A673 (cell line): ENCODE results near the gene NDST1. TPM values are rescaled to one million over a fixed set of nuclear protein-coding genes. Genes with fewer than 3 reads are reported as not detected.

Experiments used
- BruUV-seq: library from RNA; stranded (reverse); fragments of 400-500 nt; replicated peaks from 2 replicates; lab custom pipeline; 2021; lab: Mats Ljungman, UMichigan
- CTCF ChIA-PET: fragments of 300-600 bp; sonication (Branson Sonifier 250); formaldehyde crosslinking; loops from one replicate; lab custom pipeline; 2022; ENCODE audit warnings: antibody characterized with exemption; lab: Charles Lee
- POLR2A ChIA-PET: fragments of 300-600 bp; sonication (Branson Sonifier 250); formaldehyde crosslinking; loops from one replicate; lab custom pipeline; 2022; ENCODE audit warnings: antibody characterized with exemption; ENCODE audit not compliant: low non-redundant PET; lab: Charles Lee
- DNase-seq: peaks from one replicate; pipeline ENCODE4 v3.0.0-alpha.2; 2015; ENCODE audit warnings: low spot score
- H3K27ac ChIP-seq: fragments of 200-600 bp; sonication (generic); 2 replicates; pipeline ENCODE4 v1.5.1; 2016; ENCODE audit warnings: mixed run types, low read depth, mild to moderate bottlenecking, mixed read lengths, antibody characterized with exemption, low read length; ENCODE audit not compliant: poor library complexity, severe bottlenecking
- H3K27me3 ChIP-seq: fragments of 200-600 bp; sonication (generic); replicated peaks from 2 replicates; pipeline ENCODE4 v1.6.1; 2017; ENCODE audit warnings: mixed run types, low read depth, mild to moderate bottlenecking, mixed read lengths, antibody characterized with exemption, low read length; ENCODE audit not compliant: insufficient read depth, poor library complexity
- H3K36me3 ChIP-seq: fragments of 200-600 bp; sonication (generic); 2 replicates; pipeline ENCODE4 v1.6.1; 2016; ENCODE audit warnings: mixed run types, mild to moderate bottlenecking, mixed read lengths, antibody characterized with exemption, low read length; ENCODE audit not compliant: insufficient read depth, poor library complexity, severe bottlenecking
- H3K4me1 ChIP-seq: fragments of 200-600 bp; sonication (generic); 2 replicates; pipeline ENCODE4 v1.6.1; 2017; ENCODE audit warnings: mixed run types, mild to moderate bottlenecking, mixed read lengths, antibody characterized with exemption, low read length; ENCODE audit not compliant: insufficient read depth, poor library complexity, severe bottlenecking
- H3K4me3 ChIP-seq: fragments of 200-600 bp; sonication (generic); 2 replicates; pipeline ENCODE4 v1.5.1; 2016; ENCODE audit warnings: low read depth, mixed run types, mild to moderate bottlenecking, mixed read lengths, low read length; ENCODE audit not compliant: poor library complexity, severe bottlenecking
- H3K9me3 ChIP-seq: fragments of 200-600 bp; sonication (generic); 2 replicates; pipeline ENCODE4 v1.6.1; 2016; ENCODE audit warnings: mixed run types, low read depth, mild to moderate bottlenecking, mixed read lengths, antibody characterized with exemption, low read length; ENCODE audit not compliant: poor library complexity, severe bottlenecking
- CTCF ChIP-seq: fragments of 300-800, 200-600 bp; sonication (generic); conservative IDR thresholded peaks from 2 replicates; pipeline ENCODE4 v1.5.1; 2017; ENCODE audit warnings: low read depth, mild to moderate bottlenecking, antibody characterized with exemption, low read length, moderate library complexity, mixed read lengths
- EZH2 ChIP-seq: fragments of 200-600 bp; sonication (generic); IDR thresholded peaks from 2 replicates; pipeline ENCODE4 v1.6.1; 2017; ENCODE audit warnings: borderline replicate concordance, low read depth, mild to moderate bottlenecking, mixed read lengths, antibody characterized with exemption, low read length; ENCODE audit not compliant: poor library complexity, severe bottlenecking
- intact Hi-C: fragments of 100-400 bp; cut with micrococcal nuclease; formaldehyde crosslinking; loops from one replicate; pipeline ENCODE4 v1.10.0; 2022; ENCODE audit not compliant: unreplicated experiment
- total RNA-seq: library from RNA; stranded (reverse); gene quantifications from 2 replicates; pipeline ENCODE4 v1.2.3, GENCODE V29; 2021

NDST1 gene
- total RNA-seq, 1 experiment from 2014 or later: 44.0 TPM

GRCh38 chr5:150553402-150553801 is 45.5 kb downstream of the NDST1 start:
- POLR2A ChIA-PET: no interaction called here
- peaks cover 11% of the 10 kb centered on the region for H3K36me3 ChIP-seq

GRCh38 chr5:150553911-150554310 is 46.0 kb downstream of the NDST1 start:
- Histone ChIP-seq H3K9me3 (no peaks in the 10 kb centered on the region), H3K4me1 (no peaks in the 10 kb centered on the region), H3K27me3 (no peaks in the 10 kb centered on the region), H3K27ac (no peak overlapping the region), H3K4me3 (no peak overlapping the region), H3K36me3 (peaks cover 11% of the 10 kb centered on the region)
- CTCF ChIA-PET: no interaction called here
- POLR2A ChIA-PET: no interaction called here
- intact Hi-C loops: no loop called here
- no peak for DNase-seq
- BruUV-seq: no TSS peak
- no peak for TF ChIP-seq EZH2
- TF ChIP-seq CTCF: no peak

More at GRCh38 chr5:150553402-150553801, 45.5 kb downstream of the NDST1 start:
- intact Hi-C loops: no loop called here
- CTCF ChIA-PET: no interaction called here
- TF ChIP-seq CTCF: no peak
- TF ChIP-seq EZH2: no peak
- H3K9me3 ChIP-seq: no peaks in the 10 kb centered on the region
- H3K4me1 ChIP-seq: no peaks in the 10 kb centered on the region
- no TSS peak for BruUV-seq
- no peak overlapping the region for H3K27ac ChIP-seq
- no peak for DNase-seq
- H3K27me3 ChIP-seq: no peaks in the 10 kb centered on the region
- no peak overlapping the region for H3K4me3 ChIP-seq

GRCh38 chr5:150554857-150555256 is 46.9 kb downstream of the NDST1 start:
- ChIA-PET CTCF (no interaction called here), POLR2A (no interaction called here)
- Histone ChIP-seq H3K36me3 (peaks cover 7% of the 10 kb centered on the region), H3K9me3 (no peaks in the 10 kb centered on the region), H3K27ac (no peak overlapping the region), H3K4me1 (no peaks in the 10 kb centered on the region), H3K27me3 (no peaks in the 10 kb centered on the region), H3K4me3 (no peak overlapping the region)
- no peak for DNase-seq
- TF ChIP-seq CTCF (no peak), EZH2 (no peak)
- no TSS peak for BruUV-seq
- intact Hi-C loops: no loop called here
